ENCODE data around the gene NFIA.

The NFIA gene

DNA sequence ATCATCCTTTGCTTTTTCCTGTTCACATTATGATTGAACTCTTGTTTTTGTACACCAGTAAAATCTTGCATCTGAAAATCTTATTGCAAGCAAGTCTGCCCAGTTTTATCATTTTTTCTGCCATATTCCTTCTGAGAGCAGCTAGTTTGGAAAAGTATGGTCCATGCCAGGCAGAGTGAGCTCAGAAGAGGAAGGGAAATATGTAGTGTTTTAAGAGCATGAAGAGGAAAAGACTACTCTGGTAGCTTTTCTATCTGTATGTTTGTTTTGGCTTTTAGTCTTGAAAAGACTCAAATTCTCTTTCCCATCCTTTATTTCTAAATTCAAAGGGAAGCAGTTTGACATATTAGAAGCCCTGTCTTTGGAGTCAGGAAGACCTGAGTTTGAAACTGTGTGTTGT is 125.8 kb downstream of the NFIA start:
- no peak for DNase-seq (ENCODE audit: low read depth in 1 of 2, low spot score in 1 of 2)

DNA sequence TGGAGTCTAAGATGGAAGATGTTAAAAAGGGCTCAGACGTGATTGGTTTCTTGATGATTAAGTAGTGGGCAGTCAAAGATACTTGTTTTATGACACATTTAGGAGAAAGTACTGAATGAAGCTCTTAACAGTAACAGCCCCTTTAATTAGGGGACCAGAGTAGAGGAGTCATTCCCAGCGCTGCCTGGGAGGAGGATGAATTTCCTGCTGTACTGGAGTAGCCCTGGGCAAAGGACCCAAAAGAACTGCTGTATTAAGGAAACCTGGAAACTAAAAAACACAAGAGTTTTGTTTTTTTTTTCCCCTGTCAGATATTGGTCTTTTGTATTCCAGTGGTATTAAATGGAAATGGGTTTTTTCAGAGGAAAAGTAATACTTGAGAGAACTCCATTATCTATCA is 126.5 kb downstream of the NFIA start:
- no peak for DNase-seq (ENCODE audit: low read depth in 1 of 2, low spot score in 1 of 2)

DNA sequence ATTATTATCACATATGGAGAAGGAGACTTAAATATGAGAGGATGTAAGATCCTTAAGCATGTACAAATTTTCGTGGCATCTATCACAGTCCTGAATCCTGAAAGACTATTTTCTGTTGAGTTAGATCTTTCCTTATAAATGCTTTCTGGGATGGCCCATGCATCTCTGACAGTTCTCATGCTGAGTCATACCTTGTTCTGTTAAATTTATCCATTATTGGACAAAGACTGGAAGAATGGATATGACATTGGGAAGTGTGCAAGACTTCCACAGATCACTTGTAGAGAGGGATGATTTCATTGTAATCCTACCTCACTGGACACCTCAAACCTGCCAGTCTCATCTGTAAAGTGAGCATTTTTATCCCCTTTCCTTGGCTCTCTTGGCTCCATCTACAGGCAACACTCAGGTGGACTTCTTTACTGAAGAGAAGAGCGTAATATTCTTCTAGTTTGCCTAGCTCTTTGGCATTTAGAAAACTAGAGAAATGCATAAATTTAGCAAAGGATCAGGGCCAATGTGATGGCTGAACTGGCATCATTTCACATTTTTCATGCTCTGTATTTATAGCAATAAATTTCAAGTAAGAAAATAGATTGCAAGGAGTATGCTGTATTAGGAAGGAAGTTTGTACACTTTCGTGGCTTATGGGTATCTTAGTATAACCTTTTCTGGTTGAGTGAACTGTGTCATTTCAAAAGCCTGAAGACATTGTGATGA is 128.2 kb downstream of the NFIA start:
- DNase-seq (ENCODE audit: low read depth in 1 of 2, low spot score in 1 of 2), result no peak

DNA sequence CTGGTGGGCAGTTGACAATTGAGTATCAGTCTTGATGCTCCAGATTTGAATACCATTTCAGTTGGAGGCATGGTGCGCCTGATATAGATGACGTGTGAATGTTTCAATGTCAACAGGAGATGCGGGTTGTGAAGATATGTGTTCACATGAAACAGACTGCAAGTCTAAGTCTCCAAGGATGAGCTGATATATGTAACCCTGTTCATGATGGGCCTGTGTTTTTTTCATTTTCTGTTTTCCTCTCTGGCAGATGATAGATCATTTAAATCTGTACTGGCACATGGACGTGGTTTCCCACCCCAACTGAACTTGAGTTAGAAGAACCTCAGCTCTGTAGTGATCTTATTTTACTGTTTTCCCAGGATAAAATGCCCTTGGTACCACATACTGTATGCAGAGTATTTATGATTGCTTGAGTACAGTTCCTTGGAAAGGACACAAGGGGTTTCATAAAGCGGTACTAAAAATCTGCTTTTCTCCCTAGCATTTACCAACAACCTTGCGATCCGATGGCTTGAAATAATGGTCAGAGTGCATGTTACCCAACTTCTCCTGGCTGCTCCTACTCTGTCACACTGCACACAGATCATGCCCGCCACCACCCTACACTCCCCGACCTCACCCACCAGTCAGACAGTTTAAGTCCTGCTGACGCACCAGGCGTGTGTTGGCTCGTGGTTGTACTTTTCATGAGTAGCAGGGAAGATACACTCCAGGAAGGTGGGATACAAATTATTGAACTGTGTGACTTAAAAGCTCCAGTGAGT is 131.1 kb downstream of the NFIA start:
- DNase-seq (ENCODE audit: low read depth in 1 of 2, low spot score in 1 of 2), result no peak

DNA sequence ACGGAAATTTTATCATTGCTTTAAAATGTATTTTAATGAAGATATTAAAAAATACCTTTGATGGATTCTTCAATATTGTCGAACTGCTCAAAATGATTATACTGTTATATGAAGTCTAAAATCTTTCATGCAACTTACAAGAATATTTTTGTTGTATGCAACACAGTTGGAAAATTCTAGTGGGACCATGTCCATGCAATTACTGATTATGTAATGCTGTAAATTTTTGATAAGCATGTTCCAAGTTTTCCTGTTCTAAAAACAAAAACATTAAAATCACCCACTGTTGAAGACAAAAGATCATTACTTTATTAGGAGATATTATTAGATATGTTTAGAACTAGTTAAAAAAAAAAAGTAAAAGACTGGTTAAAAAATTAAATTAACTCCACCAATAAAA is 132.8 kb downstream of the NFIA start:
- DNase-seq (ENCODE audit: low read depth in 1 of 2, low spot score in 1 of 2), result no peak

DNA sequence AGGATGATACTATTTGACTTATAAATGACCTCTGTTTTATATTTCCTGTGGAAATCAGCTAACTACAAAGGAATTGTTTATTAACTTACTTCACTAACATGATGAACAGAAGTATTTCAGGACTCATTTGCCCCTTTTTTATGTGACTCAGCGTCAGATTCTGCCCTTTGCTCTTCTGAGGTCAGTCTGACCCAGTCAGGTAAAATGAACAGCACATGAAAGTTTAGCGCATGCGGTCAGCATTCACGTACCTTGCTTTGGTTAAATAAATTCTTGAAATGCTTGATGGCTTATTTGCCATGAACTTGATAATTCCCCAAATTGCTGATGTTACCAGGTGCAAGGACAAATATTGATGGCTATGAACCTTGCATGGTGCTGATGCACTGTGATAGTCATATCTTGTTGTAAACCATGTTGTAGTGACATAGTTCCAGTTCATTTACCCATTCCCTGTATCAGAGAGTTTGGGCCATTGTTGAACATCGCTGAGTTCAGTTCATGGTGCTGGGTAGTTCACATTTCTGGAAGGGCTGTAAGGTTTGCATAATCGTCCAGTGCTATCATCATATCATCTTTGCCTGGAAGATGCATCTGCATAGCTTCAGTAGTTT is 133.4 kb downstream of the NFIA start:
- no peak for DNase-seq (ENCODE audit: low read depth in 1 of 2, low spot score in 1 of 2)

DNA sequence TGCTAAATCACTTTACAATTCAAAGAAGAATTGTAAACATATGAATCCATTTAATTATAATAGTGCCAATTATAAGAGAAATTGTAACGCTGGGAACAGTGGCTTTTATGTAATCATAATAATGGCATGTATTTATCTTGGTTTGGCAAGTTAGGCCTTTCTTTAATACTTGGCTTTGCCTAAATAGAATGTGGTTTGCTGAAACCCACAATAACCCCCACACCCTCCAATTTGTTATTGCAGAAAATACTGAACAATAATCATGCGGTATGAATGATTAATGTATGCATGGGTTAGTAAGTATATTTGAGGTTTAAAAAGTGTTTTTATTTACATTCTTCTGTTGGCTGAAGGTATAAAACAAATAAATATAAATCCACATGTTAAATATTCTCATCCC is 138.2 kb downstream of the NFIA start:
- no peak for DNase-seq (ENCODE audit: low read depth in 1 of 2, low spot score in 1 of 2)

DNA sequence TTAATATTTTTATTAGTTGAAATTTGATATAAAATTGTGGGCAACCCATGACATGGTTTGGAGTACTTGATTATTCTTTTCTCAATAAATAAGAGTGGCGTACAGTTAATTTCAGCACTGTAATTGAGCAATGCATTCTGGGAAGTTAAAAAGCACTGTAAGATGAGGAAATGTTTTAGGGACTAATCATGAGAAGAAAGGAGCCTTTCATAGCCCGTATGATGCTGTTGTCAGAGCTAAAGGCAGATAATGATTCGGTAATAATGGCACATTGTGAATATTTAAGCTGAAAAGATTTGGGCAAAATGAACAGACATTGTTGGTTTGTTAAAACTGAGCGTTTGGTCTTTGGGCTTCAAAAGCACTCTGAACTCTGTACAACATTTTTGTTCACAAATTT is 139.3 kb downstream of the NFIA start:
- DNase-seq (ENCODE audit: low read depth in 1 of 2, low spot score in 1 of 2), result no peak

DNA sequence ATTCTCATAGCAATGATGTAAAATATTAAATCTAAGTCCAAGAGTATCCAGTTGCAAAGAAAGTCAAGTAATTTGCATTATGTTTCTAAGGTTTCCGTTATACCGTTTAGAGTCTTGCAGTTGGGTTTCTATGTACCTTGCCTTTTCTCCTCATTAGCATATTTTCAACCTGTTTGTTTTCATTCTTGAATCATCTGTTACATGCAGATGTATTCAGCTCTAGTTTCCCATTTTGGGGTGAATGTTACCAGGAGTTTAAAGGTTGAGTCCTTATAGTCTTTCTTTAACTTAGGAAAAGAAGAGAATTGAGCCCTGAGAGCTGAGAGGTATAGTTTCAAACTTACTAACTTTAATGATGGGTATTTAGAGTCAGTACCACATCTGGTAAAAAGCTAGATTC is 139.9 kb downstream of the NFIA start:
- DNase-seq (ENCODE audit: low read depth in 1 of 2, low spot score in 1 of 2), result no peak

DNA sequence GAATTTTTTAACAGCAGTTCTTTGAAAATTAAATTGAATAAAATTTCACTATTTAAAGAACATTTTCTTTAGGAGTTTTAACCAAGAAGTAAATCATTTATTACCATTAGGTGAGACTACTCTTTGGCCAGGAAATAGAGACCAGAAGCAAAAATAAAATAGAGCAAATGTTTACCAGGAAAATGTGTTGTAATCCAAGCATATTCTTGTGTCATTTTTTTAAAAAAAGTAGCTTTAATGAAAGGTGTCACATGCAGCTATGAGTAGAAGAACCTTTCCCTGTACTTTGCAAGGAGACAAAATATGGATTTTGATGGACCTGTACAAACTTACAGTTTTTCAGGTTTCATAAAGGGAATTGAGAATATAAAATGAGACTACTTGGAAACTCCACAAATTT is 140.8 kb downstream of the NFIA start:
- DNase-seq (ENCODE audit: low read depth in 1 of 2, low spot score in 1 of 2), result no peak

DNA sequence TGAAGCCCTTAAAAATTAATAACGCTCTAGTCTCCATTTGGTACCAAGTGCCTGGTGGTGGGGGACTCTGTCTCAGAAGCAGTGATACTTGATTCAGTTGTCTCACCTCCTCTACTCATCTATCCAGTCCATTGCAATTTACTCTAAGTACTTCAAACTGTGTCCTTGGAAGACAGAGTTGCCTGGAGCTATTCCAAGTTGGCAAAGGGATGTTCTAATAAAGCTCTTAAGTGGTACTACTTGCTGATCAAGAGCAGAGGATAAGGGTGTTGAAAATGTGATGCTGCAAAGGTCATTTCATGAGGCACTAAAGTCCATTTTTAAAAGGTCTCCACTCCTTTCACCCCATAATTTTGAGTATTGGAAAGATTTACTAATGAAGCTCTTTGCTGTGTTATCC is 142.2 kb downstream of the NFIA start:
- DNase-seq (ENCODE audit: low read depth in 1 of 2, low spot score in 1 of 2), result no peak

DNA sequence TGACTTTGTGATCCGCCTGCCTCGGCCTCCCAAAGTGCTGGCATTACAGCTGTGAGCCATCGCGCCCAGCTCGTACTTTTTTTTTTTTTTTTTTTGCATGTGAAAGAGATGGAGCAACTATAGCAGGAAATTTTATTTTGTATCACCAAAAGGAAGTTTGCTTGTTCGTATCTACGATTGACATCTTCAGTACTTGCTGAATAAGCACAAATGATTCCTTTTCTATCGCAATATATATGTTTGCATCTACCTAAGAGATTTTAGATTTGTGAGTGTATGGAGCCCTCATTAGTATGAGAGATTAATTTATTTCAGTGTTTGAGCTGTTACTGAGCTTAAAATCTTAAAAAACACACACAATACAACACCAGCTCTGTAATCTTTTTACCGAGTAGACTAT is 143.1 kb downstream of the NFIA start:
- no peak for DNase-seq (ENCODE audit: low read depth in 1 of 2, low spot score in 1 of 2)

DNA sequence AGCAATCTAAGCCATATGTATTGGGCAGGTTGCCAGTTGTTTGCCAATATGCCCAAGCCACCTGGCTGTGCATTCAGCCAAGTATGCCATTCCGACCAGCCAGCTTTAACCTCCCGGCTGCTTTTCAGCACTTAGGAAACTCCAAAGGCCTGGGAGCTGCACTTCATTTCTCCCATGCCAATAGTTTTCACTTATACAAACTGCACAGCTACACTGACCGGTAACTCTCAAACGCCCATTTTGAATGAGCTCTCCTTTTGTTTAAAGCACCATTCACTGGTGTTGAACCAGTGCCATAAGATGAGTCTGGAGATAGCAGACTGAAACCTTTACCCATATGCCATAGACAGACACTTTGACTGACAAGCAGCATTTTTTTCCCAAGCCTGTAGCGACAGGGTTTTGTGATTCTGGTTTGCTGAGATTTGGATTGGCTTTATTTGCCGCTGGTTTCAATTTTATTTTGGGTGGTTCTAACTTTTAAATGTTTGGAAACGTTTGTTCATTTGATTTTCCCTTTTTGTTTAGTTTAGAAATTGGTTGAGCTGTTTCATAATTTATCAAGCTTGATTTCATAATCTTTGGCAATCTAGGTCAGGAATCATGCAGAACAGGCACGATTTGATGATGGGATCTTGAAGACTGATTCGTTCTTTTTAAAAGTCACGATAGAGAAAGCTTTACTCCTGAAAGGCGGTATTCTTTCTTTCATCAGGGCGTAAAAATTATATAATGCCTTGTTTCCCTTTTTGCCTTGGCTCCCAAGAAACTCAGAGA is 144.6 kb downstream of the NFIA start:
- DNase-seq (ENCODE audit: low read depth in 1 of 2, low spot score in 1 of 2), result no peak

DNA sequence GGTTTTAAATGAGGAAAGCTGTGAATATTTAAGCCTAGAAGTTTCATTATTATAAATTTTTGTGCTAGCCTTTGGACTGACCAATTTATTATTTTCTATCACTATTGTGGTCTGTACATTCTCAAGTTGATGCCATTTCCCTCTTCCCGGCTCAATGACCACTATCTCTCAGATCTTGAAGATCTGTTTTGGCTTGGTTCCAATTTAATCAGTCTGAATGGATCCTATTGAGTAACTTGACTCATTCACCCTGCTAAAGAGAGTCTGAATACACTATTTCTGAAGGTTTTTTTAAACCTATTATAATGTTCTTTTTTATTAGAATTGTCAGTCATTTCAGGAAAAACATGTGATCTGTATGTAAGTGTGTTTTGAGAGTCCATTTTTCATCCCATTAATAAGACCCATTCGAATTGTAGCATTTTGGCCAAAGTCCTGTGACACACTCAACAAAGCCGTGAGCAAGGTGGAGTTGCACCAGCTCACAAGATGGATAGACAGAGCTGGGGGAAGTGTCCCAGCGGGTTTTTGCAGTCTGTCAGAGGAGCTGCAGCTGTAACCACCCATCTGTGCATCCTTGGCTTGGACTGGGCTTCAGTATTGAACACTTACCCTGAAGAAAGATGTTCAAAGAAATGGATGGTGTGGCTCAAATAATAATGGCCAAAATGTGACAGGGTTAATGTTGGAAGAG is 145.6 kb downstream of the NFIA start:
- no peak for DNase-seq (ENCODE audit: low read depth in 1 of 2, low spot score in 1 of 2)

DNA sequence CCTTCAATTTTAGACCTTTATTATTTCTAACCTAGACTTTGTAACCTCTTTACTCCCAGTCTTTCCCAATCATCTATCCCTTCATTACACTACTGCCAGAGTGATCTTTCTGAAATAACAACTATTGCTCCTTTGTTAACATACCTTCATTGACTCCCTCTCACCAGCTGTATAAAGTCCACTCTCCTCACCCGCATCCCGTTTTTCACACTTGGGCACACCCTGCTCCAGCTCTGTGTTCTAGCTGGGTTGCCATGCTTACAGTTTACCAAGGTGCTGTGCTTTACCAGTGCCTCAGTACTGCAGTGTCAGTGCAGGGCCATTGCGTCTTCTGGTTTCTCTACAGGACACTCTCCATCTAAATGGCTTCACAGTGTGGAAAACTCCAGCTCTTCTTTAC is 148.2 kb downstream of the NFIA start:
- DNase-seq (ENCODE audit: low read depth in 1 of 2, low spot score in 1 of 2), result no peak

DNA sequence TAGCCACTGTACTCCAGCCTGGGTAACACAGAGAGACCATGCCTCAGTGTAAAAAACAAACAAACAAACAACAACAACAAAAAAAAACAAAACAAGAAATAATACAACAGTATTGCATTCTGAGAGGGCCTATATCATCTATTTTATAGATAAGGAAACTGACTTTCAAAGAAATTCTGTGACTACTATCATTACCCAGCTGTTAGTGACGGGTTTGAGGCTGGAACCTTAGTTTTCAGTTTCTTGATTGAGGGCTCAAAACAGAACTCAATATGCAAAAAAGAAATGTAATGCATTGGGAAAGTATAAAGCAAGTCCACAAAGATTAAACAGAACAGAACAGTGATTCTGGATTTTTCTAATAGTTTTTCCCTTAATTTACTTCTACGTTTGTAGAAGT is 149.4 kb downstream of the NFIA start:
- DNase-seq (ENCODE audit: low read depth in 1 of 2, low spot score in 1 of 2), result no peak

DNA sequence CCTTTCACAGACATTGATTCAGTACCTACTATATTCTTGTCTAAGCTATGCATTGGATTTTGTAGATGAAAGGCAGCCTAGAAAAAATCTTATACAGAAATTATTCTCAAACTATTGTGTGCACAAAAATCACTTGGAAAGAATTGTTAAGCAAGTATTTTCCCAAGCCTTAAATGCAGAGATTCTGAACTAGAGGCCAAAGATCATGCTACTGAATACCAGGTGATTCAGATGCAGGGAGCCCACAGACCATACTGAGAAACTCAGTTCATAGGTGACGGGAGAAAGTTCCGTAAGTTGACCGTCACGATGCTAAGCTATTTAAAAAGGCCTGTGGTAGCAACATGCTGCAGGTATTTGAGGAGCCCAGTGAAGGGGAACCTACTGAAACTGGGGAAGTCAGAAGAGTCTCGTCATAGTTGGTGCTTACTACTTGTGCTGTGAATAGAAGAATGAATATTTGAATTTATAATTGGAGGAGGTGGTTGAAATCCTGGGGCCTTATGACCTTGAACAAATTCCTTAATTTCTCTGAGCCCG is 150.8 kb downstream of the NFIA start:
- DNase-seq (ENCODE audit: low read depth in 1 of 2, low spot score in 1 of 2), result no peak

DNA sequence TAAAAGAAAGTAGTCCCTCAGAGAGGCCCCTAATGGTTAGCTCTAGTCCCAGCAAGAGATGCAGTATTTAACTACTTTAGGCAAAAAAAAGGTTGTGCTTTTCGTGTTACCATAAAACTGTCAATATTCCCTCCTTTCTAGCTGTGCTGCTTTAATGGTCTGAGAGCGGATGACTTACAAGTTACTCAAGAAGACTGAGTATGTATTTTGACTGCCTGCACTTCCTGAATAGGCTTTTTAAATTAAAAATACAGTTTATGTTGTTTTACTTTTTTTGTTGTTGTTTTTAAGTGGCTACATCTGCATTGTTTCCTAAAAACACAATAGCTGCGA is 152.2 kb downstream of the NFIA start:
- no peak for DNase-seq (ENCODE audit: low read depth in 1 of 2, low spot score in 1 of 2)

DNA sequence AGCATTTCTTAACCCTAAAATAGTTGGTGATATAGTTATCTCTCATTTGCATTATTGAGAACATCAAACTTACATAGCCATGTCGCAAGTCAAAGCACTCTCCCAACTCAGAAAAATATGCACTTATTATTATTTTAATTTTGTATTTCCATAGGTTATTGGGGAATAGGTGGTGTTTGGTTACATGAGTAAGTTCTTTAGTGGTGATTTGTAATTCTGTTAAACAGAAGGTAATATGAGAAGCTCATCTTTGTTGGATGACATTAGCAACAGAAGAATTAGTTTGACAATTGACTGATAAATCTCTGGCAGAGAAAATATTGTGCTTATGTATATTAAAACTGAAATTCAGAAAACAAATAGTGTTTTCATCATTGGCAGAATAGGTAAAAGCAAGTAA is 154.8 kb downstream of the NFIA start:
- no peak for DNase-seq (ENCODE audit: low read depth in 1 of 2, low spot score in 1 of 2)

DNA sequence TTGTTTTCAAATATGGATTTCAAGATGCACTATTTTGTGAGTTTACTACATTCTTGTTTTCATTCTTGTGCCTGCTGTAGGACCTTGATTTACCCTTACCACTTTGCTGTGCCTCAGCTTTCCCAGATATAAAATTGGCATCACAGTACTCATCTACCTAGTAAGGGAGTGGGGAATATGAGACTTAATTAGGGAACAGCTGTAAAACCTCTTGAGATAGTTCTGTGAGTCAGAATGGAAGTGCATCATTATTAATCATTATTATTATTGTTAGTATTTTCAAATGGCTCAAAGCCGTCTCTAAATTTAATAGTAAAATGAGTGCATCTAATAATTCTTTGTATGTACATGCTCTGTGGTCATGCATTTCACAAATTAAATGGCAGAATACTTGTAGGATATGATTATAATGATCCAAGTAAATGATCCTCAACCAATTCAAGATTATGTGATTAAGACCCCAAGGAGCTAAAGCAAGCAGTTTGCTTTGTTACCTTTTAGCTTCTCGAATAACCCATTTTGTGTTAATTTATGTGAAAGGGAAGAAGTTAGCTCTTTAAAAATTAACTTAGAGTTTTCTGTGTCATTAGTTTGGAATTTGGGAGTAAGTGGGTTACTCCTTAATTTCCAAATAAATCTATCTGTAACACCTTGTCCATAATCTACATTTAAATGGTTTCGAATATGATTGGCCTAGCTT is 155.4 kb downstream of the NFIA start:
- DNase-seq (ENCODE audit: low read depth in 1 of 2, low spot score in 1 of 2), result no peak

DNA sequence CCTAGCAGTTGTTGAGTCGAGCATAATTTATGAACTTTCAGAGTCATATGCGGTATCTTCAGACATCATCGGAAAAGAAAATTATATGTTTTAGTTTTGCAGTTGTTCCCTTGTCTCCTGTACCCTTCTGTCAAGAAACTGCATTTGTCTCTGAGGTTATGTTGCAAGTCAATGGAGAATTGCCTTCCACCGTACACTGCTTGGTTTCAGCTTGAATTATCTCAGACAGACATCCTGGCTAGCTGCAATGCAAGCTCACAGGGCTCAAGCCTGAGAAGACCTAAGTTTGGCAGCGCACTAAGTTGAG is 156.0 kb downstream of the NFIA start:
- no peak for DNase-seq (ENCODE audit: low read depth in 1 of 2, low spot score in 1 of 2)
